GM12875 (cell line): Measurements from ENCODE around the gene STX8.

ENCODE experiments used
- H3K4me3 ChIP-seq: one replicate; pipeline ENCODE4 v1.5.1; 2011; ENCODE audit warnings: low read depth, low read length, control low read depth
- CTCF ChIP-seq: IDR thresholded peaks from 2 replicates; pipeline ENCODE4 v1.5.1; 2011; ENCODE audit warnings: low read depth, mild to moderate bottlenecking, control low read depth, inconsistent platforms, low read length, moderate library complexity, borderline replicate concordance; ENCODE audit not compliant: insufficient read depth

The STX8 gene

DNA sequence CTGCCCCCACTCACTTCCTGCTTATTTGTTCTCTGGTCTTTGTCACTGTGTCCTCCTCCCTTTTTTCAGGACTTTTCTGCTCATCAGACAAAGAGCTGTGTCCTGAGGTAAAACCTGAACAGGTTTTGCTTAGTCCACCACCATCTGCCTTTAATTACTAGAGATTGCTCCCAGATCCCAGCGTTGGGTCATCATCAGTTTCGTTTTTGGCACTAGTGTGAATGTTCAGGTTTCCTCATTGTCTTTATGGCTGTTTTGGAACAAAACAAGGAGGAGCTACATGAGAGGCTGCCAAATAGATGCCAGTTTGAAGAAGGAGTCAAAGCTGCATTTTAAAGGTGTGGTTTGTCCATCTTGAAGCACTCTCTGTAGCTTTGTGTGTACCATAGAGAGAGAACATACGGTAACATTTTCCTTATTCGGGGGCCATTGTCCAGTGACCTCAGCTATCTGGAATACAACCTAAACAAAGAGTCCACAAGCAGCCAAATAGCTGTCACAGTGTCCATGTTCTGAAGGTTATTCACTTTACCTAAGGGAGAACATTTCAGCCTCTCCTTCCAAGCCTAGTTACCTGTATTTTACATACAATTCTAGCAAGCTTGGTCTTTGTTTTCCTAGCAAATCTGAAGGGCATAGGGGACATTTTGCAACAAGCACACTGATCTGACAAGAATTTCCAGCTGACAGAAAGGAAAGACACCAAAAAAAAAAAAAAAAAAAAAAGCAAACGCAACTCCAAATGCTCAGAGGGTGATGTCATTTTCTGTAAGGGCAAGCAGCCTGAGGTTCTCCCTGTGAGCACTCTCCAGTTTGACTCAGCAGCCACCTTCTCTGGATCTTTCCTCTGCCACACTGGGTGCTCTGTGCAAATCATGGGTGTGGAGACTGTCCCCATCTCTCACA lies 358.2 kb downstream of the STX8 start:
- no peak for TF ChIP-seq CTCF

DNA sequence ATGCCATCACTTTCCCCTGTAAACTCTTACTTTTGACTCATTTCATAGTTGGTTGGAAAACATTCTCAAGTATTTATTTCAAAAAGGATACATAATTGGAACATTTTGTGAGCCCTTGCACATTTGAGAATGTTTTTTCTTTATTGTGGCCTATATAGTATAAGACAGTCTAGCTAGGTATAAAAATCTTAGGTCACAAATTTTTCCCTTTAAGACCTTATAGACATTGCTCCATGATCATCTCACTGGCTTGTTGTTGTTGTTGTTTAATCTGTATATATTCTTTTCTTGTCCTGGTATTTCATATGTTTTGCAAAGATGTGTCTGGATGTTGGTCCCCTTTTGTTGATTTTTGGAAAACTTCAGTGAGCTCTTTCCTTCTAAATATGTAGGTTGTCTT lies 360.2 kb downstream of the STX8 start:
- no peak for TF ChIP-seq CTCF
- no peak overlapping the region for H3K4me3 ChIP-seq

More for the DNA sequence above, 358.2 kb downstream of the STX8 start:
- H3K4me3 ChIP-seq, result no peak overlapping the region

- H3K4me3 ChIP-seq, result no peak overlapping the region
- TF ChIP-seq CTCF, result no peak
These were observed 362.3 kb downstream of the STX8 start for GRCh38 chr17:9213303-9213640.

- no peak for TF ChIP-seq CTCF
- H3K4me3 ChIP-seq, result no peak overlapping the region
These were observed 363.0 kb downstream of the STX8 start for GRCh38 chr17:9212376-9213302.

- TF ChIP-seq CTCF, result no peak
- no peak overlapping the region for H3K4me3 ChIP-seq
These were observed 364.4 kb downstream of the STX8 start for GRCh38 chr17:9211133-9211765.

DNA sequence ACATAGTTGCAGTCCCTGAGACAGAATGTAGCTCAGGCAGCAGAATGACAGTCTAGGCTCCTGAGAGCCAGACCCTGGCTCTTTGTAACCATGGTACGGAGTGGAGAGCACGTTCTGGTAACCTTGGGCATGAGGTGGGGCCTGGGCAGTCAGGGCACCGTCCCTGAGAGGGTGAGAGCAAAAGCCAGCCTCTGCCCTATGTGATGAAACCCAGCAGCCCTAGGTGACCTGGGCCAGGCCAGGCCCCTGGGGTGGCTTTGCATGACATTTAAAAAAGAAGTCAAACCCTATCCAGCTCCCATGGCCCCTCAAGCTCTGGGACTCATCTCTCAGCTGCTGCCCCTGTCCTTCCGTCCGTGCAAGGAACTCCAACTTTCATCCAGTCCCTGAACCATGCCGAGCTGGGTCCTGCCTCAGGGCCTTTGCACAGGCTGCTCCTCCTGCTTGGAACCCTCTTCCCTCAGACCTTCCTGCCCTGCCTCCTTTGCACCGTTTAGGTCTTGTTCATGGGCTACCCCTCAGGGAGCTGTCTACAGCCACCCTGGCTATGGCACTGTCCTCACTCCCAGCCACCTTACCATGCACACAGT lies 365.7 kb downstream of the STX8 start:
- no peak for TF ChIP-seq CTCF

More for the DNA sequence above, 365.7 kb downstream of the STX8 start:
- H3K4me3 ChIP-seq, result no peak overlapping the region
